Breast epithelium (tissue), 4 donors: ENCODE results near the gene ITGA5. TPM values are rescaled to one million over a fixed set of nuclear protein-coding genes. Genes with fewer than 3 reads are reported as not detected.

ENCODE experiments used
- DNase-seq, 2 donors: peaks; one replicate each; pipeline ENCODE4 v3.0.0-alpha.2; 2019; ENCODE audit warnings: low spot score in 2 of 2
- H3K27ac ChIP-seq, 2 donors: fragments of 200-600 bp; sonication (generic) in 1 of 2; one replicate each; pipeline ENCODE4 v1.5.1; 2016 to 2019; ENCODE audit warnings: mild to moderate bottlenecking in 1 of 2
- H3K27me3 ChIP-seq, 2 donors: fragments of 200-600 bp; sonication (generic) in 1 of 2; one replicate each; pipeline versions ENCODE4 v1.5.1 to v1.6.0; 2017 to 2019; ENCODE audit warnings: control low read depth in 1 of 2, mild to moderate bottlenecking in 1 of 2
- H3K36me3 ChIP-seq: fragments of 200-600 bp; one replicate; pipeline ENCODE4 v1.5.1; 2019
- H3K4me1 ChIP-seq, 2 donors: fragments of 200-600 bp; sonication (generic); one replicate each; pipeline ENCODE4 v1.5.1; 2016 to 2019; ENCODE audit warnings: control low read depth in 1 of 2
- H3K4me3 ChIP-seq, 3 donors: fragments of 200-600 bp; sonication (generic); 1 replicate in 2 of 3; 2 replicates in 1 of 3; pipeline ENCODE4 v1.5.1; 2016 to 2019; ENCODE audit warnings: mild to moderate bottlenecking in 3 of 3, moderate library complexity in 2 of 3
- H3K9me3 ChIP-seq, 2 donors: fragments of 200-600 bp; sonication (generic) in 1 of 2; one replicate each; pipeline ENCODE4 v1.5.1; 2016 to 2019; ENCODE audit warnings: control low read depth in 1 of 2
- POLR2A ChIP-seq: fragments of 450-650 bp; IDR thresholded peaks from one replicate; pipeline ENCODE4 v1.6.1; 2016; ENCODE audit warnings: antibody characterized with exemption, mild to moderate bottlenecking, moderate library complexity
- POLR2AphosphoS5 ChIP-seq, 3 donors: sonication (generic); formaldehyde crosslinking; IDR thresholded peaks; one replicate each; pipeline ENCODE4 v1.6.1; 2017; ENCODE audit warnings: antibody characterized with exemption in 3 of 3
- intact Hi-C: fragments of 100-400 bp; cut with DNase I; formaldehyde crosslinking; loops from one replicate; pipeline ENCODE4 v1.15.1; 2023; ENCODE audit warnings: low total_unique reads
- total RNA-seq, 3 donors: library from RNA; depleted of rRNA; stranded (reverse); fragments of >200 nt; gene quantifications; one replicate each; pipeline ENCODE4 v1.1.0, GENCODE V29; 2016
- TF ChIP-seq, protein P1 (sequence below), 3 donors: fragments of 450-650 bp; IDR thresholded peaks; one replicate each; pipeline ENCODE4 v1.5.1; 2016 to 2017; ENCODE audit warnings: antibody characterized with exemption in 3 of 3, mild to moderate bottlenecking in 3 of 3, moderate library complexity in 3 of 3

The ITGA5 gene
- total RNA-seq, 3 donors from 2014 or later = 30.4 to 135 (median 81.9) TPM

DNA sequence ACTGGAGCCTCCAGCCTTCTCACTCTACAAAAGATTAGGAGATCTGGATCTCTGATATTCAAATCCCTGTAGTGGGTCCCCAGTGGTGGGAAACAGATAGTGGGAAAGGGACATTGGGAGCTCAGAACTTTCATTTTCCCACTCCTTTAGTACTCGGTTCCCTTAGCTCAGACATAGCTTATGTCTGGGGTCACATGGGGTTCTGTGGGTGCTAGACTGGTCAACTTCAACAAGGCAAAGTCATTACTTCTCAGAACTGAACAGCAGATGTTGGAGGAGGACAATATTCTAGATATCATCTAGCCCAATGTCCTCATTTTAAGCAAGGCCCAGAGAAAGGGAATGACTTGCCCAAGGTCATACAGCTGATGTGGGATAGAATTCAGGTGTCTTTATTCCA, 19.5 kb upstream of the ITGA5 start:
- Histone ChIP-seq H3K4me1 (no peaks in the 10 kb centered on the region), H3K9me3 (no peaks in the 10 kb centered on the region), H3K4me3 (no peak overlapping the region), H3K27ac (no peak overlapping the region), H3K36me3 (no peaks in the 10 kb centered on the region), H3K27me3 (no peaks in the 10 kb centered on the region)
- DNase-seq = no peak
- intact Hi-C loops = loop anchor here (5.0 kb wide), 1 partner anchor 36 kb away; no protein-coding TSS in a partner anchor
- no peak for TF ChIP-seq POLR2AphosphoS5 (IDR thresholded peaks at IDR 0.05)
- no peak for TF ChIP-seq POLR2A
- TF ChIP-seq, protein P1, sequence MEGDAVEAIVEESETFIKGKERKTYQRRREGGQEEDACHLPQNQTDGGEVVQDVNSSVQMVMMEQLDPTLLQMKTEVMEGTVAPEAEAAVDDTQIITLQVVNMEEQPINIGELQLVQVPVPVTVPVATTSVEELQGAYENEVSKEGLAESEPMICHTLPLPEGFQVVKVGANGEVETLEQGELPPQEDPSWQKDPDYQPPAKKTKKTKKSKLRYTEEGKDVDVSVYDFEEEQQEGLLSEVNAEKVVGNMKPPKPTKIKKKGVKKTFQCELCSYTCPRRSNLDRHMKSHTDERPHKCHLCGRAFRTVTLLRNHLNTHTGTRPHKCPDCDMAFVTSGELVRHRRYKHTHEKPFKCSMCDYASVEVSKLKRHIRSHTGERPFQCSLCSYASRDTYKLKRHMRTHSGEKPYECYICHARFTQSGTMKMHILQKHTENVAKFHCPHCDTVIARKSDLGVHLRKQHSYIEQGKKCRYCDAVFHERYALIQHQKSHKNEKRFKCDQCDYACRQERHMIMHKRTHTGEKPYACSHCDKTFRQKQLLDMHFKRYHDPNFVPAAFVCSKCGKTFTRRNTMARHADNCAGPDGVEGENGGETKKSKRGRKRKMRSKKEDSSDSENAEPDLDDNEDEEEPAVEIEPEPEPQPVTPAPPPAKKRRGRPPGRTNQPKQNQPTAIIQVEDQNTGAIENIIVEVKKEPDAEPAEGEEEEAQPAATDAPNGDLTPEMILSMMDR (IDR thresholded peaks at IDR 0.05) = no peak

DNA sequence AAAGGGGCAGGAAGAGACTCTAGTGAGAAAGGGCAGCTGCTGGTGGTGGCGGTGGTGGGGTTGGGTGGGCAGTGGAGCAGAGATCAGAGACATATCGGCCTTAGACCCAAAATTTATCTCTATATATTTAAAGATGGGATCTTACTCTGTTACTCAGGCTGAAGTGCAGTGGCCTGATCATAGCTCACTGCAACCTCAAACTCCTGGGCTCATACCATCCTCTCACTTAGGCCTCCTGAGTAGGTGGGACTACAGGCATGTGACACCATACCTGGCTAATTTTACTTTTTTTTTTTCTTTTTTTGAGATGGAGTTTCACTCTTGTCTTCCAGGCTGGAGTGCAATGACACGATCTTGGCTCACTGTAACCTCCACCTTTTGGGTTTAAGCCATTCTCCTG, 18.6 kb upstream of the ITGA5 start:
- Histone ChIP-seq H3K4me1 (no peaks in the 10 kb centered on the region), H3K27ac (no peak overlapping the region), H3K27me3 (no peaks in the 10 kb centered on the region), H3K36me3 (no peaks in the 10 kb centered on the region), H3K4me3 (no peak overlapping the region), H3K9me3 (no peaks in the 10 kb centered on the region)
- DNase-seq = no peak
- intact Hi-C loops = loop anchor here (5.0 kb wide), 1 partner anchor 35 kb away; no protein-coding TSS in a partner anchor
- TF ChIP-seq, protein P1 (IDR thresholded peaks at IDR 0.05) = no peak
- no peak for TF ChIP-seq POLR2AphosphoS5 (IDR thresholded peaks at IDR 0.05)
- no peak for TF ChIP-seq POLR2A

DNA sequence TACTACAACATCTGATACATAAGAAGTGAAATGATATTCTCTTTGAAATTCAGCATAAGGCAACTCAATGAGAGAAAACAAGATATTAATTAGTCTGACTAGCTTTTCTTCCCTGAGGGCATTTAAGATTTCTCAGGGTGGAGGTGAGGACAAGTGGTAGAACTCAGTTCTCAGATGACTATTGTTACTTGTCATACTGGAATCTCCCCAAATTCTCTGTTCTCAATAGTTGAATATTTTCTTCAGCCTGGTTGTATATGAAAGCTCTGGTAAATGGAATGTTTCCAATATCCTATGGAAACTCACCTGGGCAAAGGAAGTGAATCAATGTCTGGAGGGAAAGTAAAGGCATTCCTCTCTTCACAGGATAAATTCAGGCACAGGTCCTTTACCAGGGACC, 18.2 kb upstream of the ITGA5 start:
- peaks cover 0 to 1% of the 10 kb centered on the region in 2 donors for H3K4me1 ChIP-seq

DNA sequence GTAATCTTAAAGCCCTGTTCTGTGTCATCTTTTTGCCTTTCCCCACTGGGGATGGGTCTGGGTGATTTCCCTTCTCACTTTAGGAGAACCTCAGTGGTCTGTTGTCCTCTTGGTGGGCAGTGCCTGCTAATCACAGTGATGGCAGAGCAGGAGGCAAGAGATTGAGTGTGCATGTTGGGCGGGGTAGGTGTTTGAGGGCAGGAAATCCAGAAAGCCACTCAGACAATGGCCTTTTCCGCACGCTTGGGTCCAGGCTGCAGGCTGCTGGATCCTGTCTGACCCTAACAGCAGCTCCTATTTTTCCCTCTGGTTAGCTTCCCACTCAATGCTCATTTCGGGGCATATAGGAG, 13.7 kb upstream of the ITGA5 start:
- no peaks in the 10 kb centered on the region for H3K27me3 ChIP-seq
- no peak for DNase-seq
- peak overlapping the region; percentile 38 to 67 for H3K27ac ChIP-seq
- H3K4me3 ChIP-seq = peak overlapping the region in 1 of 3 donors; percentile 13
- TF ChIP-seq, protein P1 (IDR thresholded peaks at IDR 0.05) = no peak
- TF ChIP-seq POLR2A = no peak
- intact Hi-C loops = no loop called here
- no peaks in the 10 kb centered on the region for H3K36me3 ChIP-seq
- no peaks in the 10 kb centered on the region for H3K9me3 ChIP-seq
- peaks cover 4 to 8% of the 10 kb centered on the region in 2 donors for H3K4me1 ChIP-seq

More for the DNA sequence above, 18.2 kb upstream of the ITGA5 start:
- Histone ChIP-seq H3K9me3 (no peaks in the 10 kb centered on the region), H3K36me3 (no peaks in the 10 kb centered on the region), H3K27me3 (no peaks in the 10 kb centered on the region), H3K4me3 (no peak overlapping the region), H3K27ac (no peak overlapping the region)
- no peak for TF ChIP-seq POLR2A
- TF ChIP-seq, protein P1 (IDR thresholded peaks at IDR 0.05) = no peak
- TF ChIP-seq POLR2AphosphoS5 (IDR thresholded peaks at IDR 0.05) = no peak
- DNase-seq = no peak
- intact Hi-C loops = loop anchor here (5.0 kb wide), 1 partner anchor 35 kb away; no protein-coding TSS in a partner anchor

DNA sequence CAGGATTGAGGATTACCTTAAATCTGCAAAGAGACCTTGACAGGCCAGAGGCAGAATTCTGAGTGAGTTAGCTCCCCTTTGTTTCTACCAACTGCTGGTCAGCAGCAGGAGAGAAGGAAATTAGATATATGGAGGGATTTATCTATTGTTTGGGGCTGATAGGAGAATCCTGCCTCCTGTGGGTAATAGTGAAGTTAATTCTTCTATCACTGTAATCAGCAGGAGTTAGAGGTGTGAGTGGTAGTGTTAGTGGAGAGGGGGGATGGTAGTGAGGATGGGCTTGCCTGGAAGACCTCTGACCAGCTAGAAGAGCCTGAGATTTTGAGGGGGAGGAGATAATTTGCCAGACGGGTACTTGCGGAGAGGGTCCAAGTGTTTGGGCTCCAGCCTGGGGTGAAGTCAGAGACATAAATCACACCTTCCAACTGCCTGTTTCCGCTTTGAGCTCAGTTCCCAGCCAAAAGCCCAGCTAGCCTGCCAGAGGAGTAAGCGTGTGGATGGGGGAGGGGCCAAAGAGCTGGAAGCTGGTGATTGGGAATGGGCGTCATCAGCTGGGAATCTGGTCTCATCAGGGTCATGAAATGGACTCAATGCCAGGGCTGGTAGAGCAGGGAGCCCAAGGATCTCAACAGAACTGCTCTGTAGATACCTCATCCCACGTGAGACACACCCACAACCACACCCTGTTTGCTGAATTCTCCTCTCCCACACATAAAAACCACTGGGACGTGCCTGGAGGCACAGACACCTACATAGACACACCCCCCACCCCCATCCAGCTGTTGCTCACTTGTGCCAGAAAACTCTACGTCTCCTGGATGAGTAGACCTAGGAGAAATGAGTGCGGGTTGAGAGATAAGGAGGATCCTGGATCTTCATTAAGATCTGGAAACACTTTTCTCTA, 13.1 kb upstream of the ITGA5 start:
- TF ChIP-seq, protein P1 (IDR thresholded peaks at IDR 0.05) = no peak
- TF ChIP-seq POLR2AphosphoS5 (IDR thresholded peaks at IDR 0.05) = no peak
- peaks cover 4 to 8% of the 10 kb centered on the region in 2 donors for H3K4me1 ChIP-seq
- intact Hi-C loops = no loop called here
- DNase-seq = peak in 1 of 2 donors; percentile 51
- H3K27ac ChIP-seq = peak overlapping the region; percentile 38 to 67
- H3K27me3 ChIP-seq = no peaks in the 10 kb centered on the region
- H3K4me3 ChIP-seq = peak overlapping the region in 1 of 3 donors; percentile 13
- no peaks in the 10 kb centered on the region for H3K36me3 ChIP-seq
- no peaks in the 10 kb centered on the region for H3K9me3 ChIP-seq
